NCI-H1694 treated with DMSO at 0.1 percent for 48 hours (cell line): ENCODE data around the gene ATAD3B.

ENCODE experiments used
- DNase-seq: peaks from one replicate; lab custom pipeline; 2025; lab: John Stamatoyannopoulos, UW

Gene ATAD3B

GRCh38 chr1:1535201-1536018, 63.8 kb downstream of the ATAD3B start:
- no peak for DNase-seq

GRCh38 chr1:1536019-1536937, 64.7 kb downstream of the ATAD3B start:
- no peak for DNase-seq

GRCh38 chr1:1536938-1537546, 65.5 kb downstream of the ATAD3B start:
- no peak for DNase-seq

GRCh38 chr1:1537626-1538250, 66.2 kb downstream of the ATAD3B start:
- no peak for DNase-seq

GRCh38 chr1:1538334-1538733, 66.8 kb downstream of the ATAD3B start:
- DNase-seq: no peak

- no peak for DNase-seq
These were observed 67.4 kb downstream of the ATAD3B start for GRCh38 chr1:1538989-1539309.

- DNase-seq: no peak
These were observed 67.9 kb downstream of the ATAD3B start for GRCh38 chr1:1539310-1540089.

- DNase-seq: peak; percentile 9
These were observed 68.7 kb downstream of the ATAD3B start, which contains the start of gene TMEM240 for GRCh38 chr1:1540090-1540817. Gene TMEM240 (minus strand): TSS chr1:1540624. CDS start chr1:1540346, 278 bp downstream.

- no peak for DNase-seq
These were observed 69.5 kb downstream of the ATAD3B start for GRCh38 chr1:1540818-1541628.

- DNase-seq: no peak
These were observed 70.6 kb downstream of the ATAD3B start for GRCh38 chr1:1541956-1542765.

- no peak for DNase-seq
These were observed 71.5 kb downstream of the ATAD3B start for GRCh38 chr1:1542766-1543705.

GRCh38 chr1:1543706-1544099, 72.1 kb downstream of the ATAD3B start:
- no peak for DNase-seq

GRCh38 chr1:1544544-1544943, 73.0 kb downstream of the ATAD3B start:
- DNase-seq: no peak
